ENCODE data around the gene ZNF215. TPM values are rescaled to one million over a fixed set of nuclear protein-coding genes. Genes with fewer than 3 reads are reported as not detected.
"Not testable (repeated sequence)": the region's sequence is repeated elsewhere in the genome, so short reads cannot be mapped to it uniquely, and the experiment has no call there.

ZNF215 gene
- 1 to 10 TPM in 1 of 3 donors, under 1 TPM in 2; 0.48 to 2.8 (median 0.90) TPM for polyA plus RNA-seq

DNA sequence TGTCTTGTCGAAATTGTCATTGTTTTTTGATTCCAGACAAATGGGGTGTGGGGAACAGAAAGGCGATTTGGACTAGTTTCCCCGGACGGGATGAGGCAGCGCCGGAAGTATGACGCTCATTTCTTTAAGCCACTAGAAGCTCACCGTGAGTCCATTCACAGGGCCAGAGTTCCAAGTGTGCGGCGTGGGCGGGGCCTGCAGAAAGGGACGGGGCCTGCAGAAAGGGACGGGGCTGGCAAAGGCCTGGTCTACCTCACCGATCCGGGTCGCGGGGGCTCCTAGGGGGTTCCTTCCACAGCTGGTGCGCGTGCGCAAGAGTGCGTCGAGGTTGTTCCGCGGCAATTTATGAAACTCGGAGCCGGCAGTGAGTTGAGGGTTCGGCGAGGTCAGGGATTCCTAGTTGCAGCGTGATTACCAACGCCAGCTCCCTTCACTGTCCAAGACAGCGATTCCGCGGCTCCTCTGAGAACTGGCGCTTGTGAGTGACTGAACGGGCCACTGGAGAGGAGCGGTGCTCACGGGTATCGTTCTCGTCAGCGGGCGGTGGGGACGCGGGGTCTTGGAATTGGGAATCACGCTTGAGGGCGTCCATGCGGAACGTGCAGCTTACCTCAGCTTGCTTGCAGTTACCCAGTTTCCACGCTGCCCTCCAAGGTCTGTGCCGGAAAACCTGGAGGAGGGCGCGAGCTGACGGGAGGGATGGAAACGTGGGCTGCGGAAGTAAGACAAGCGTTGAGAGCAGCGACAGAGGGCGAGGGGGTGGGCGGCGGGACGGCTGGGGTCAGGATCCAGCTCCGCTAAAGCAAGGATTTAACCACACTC, at the start of gene ZNF215:
Gene ZNF215, plus strand, starts transcription at position 219 of the 822 bp plus-strand sequence. CDS start 5,847 bp downstream, outside the sequence.
- H3K27ac ChIP-seq (ENCODE audit: low read depth, low read length) = no peak within 1 kb of the TSS
- WGBS, 3 donors = 1 to 2% (median 2%) methylated on average over 61 of the region's 61 CpGs

DNA sequence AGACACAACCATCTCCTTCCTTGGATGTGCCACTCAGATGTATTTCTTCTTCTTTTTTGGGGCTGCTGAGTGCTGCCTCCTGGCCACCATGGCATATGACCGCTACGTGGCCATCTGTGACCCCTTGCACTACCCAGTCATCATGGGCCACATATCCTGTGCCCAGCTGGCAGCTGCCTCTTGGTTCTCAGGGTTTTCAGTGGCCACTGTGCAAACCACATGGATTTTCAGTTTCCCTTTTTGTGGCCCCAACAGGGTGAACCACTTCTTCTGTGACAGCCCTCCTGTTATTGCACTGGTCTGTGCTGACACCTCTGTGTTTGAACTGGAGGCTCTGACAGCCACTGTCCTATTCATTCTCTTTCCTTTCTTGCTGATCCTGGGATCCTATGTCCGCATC, 49.3 kb upstream of the ZNF215 start:
- WGBS, 3 donors = 74 to 93% (median 87%) methylated on average over 3 of the region's 3 CpGs

DNA sequence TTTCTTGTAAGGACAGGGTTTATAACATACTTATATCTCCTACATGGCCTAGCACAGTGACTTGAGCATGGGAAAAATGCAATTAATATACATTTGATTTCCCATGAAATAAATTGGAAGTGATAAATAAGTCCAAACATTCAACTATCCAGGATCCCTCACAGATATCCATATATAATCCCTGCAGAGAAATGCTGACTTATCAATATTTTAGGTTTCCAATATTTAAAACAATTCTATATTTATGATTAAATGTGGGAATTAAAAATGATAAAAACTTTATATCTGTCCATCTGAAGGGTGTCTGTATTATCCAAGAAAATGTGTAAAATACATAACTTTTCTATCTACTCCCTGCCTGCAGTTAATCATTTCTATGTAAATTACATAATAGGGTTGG, 43.5 kb upstream of the ZNF215 start:
- no peak overlapping the region for H3K27ac ChIP-seq (ENCODE audit: low read depth, low read length)

More for the DNA sequence above, 49.3 kb upstream of the ZNF215 start:
- H3K27ac ChIP-seq (ENCODE audit: low read depth, low read length) = no peak overlapping the region

DNA sequence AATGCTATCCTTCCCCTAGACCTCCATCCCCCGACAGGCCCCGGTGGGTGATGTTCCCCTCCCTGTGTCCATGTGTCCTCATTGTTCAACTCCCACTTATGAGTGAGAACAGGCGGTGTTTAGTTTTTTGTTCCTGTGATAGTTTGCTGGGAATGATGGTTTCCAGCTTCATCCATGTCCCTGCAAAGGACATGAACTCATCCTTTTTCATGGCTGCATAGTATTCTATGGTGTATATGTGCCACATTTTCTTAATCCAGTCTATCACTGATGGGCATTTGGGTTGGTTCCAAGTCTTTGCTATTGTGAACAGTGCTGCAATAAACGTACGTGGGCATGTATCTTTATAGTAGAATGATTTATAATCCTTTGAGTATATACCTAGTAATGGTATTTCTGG, 38.5 kb upstream of the ZNF215 start:
- WGBS, 3 donors = 84 to 95% (median 90%) methylated on average over 5 of the region's 5 CpGs
- not testable (repeated sequence) for H3K27ac ChIP-seq (ENCODE audit: low read depth, low read length)

DNA sequence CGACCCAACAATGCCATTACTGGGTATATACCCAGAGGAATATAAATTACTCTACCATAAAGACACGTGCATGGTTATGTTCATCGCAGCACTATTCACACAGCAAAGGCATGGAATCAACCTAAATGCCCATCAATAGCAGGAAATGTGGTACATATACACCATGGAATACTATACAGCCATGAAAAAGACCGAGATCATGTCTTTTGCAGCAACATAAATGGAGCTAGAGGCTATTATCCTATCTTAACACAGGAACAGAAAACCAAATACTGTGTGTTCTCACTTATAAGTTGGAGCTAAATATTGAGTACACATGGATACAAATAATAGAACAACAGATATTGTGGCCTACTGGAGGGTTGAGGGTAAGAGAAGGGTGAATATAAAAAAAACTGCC, 37.4 kb upstream of the ZNF215 start:
- WGBS, 3 donors = 85 to 87% (median 86%) methylated on average over 4 of the region's 4 CpGs
- H3K27ac ChIP-seq (ENCODE audit: low read depth, low read length) = no peak overlapping the region

DNA sequence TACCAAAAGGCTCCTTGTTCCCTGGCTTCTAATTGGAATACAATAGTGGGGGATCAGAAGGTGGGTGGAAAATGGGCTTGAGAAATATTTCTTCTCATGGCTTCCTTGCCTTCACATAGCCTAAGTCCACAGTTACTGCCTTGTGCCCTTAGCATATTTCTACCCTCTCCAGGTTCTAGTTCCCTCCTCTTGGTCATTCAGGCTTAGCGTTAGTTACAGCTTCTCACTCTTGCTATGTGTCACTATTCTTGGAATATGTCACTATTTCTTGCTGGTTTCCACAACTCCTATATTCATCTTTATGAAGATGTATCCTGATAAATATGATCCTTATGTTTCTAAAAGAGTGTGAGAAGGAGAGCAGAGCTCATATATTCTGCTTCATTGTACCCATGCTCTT, 36.4 kb upstream of the ZNF215 start:
- no peak overlapping the region for H3K27ac ChIP-seq (ENCODE audit: low read depth, low read length)
- 79 to 86% (median 79%) methylated on average over 1 of the region's 1 CpG for WGBS, 3 donors

DNA sequence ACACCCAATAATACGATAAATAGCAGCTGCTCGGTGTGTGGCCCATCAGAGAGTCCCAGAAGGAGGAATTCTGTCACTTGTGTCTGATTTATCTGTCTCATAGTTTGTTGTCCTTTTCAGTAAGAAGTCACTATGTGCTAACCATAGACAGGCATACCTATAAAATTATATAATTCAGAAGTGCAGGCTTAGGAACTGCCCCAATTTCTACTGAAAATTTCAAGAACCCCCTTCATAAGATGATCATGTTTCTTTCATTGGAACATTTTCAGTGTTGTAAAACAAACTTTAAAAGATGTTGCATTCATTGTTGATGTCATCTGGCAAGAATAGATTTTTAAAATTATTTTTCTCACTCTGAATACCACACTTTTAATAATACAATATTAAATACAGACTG, 33.8 kb upstream of the ZNF215 start, which contains the start of gene OR2D2:
Gene OR2D2, minus strand, starts transcription at position 101 of the 400 bp plus-strand sequence. Its CDS starts 0 bp downstream, at position 101.
- no peak within 1 kb of the TSS for H3K27ac ChIP-seq (ENCODE audit: low read depth, low read length)
- 78 to 87% (median 79%) methylated on average over 2 of the region's 2 CpGs for WGBS, 3 donors

DNA sequence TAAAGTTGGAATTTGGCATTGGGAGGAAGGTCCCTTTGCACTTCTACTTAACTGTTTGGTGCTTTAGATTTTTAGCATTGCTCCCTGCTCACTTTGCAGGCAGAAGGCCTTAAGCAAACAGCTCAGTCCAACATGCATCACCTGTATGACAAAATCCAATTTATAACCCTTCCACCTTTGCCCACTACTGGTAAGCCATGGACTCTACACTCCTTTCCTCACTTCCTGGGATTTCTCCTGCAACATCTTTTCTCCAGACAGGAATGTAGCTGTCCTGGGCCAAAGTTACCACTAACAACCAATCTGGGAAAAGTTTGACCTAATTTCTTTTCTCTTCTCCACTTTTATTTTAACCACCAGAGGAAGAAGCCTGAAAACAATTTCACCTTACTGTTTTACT, 32.1 kb upstream of the ZNF215 start:
- no peak overlapping the region for H3K27ac ChIP-seq (ENCODE audit: low read depth, low read length)

DNA sequence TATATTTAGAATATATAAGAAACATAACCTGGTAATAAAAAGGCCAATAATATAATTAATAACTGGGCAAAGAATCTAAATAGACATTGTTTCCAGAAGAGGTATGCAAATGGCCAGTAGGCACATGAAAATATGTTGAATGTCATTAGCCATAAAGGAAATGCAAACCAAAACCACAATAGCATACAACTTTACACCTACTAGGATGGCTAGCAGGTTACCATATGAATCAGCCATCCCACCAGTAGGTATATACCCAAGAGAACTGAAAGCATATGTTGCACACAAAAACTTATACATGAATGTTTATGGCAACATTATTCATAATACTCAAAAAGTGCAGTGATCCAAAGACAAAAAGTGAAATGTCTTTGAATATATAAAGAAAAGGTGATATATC, 31.2 kb upstream of the ZNF215 start:
- H3K27ac ChIP-seq (ENCODE audit: low read depth, low read length) = no peak overlapping the region

DNA sequence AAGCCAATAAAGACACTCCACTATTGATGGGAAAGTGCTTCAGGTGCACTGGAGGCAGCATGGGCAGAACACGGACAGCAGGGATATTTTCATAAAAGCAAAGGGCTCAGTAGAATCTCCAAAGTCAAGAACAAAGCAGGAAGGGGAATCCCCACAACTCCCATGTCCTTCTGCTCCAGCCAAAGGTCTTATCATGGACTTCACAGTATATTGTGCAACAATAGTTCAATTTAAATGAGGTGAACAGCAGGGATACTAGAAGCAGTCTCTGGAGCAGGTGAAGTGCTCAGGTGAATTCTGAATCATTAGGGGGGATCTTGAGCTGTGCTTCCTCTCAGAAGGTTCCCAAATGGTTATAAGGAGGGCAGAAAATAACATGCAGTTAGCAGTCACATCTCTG, 27.3 kb upstream of the ZNF215 start:
- no peak overlapping the region for H3K27ac ChIP-seq (ENCODE audit: low read depth, low read length)
- WGBS, 3 donors = 56 to 67% (median 67%) methylated on average over 1 of the region's 1 CpG

DNA sequence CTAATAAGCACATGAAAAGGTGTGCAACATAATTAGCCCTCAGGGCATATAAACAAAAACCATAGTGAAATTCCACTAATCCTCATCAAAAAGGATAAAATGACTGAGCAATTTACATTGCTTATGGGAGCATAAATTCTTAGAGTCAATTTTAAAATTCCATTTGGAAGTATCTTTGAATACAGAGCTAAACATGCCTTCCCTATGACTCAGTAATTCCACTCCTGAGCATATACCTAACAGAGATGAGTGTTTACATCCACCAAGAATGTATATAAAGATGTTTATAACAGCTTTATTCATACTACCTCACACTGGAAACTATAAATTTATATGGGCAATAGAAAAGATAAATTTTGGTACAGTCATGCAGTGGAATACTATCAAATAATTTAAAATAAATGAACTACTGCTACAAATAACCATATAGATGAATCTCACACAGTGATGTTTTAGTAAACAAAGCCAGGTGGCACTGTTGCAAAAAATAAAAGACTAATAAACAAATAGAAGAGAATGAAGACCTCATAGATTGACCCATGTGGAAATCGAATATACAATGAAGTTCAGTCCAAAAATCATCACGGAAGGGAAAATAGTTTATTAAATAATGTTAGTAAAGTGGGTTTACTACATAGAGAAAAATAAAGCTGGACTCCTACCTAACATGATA, 25.8 kb upstream of the ZNF215 start:
- WGBS, 3 donors = 54 to 72% (median 65%) methylated on average over 2 of the region's 2 CpGs
- H3K27ac ChIP-seq (ENCODE audit: low read depth, low read length) = no peak overlapping the region

DNA sequence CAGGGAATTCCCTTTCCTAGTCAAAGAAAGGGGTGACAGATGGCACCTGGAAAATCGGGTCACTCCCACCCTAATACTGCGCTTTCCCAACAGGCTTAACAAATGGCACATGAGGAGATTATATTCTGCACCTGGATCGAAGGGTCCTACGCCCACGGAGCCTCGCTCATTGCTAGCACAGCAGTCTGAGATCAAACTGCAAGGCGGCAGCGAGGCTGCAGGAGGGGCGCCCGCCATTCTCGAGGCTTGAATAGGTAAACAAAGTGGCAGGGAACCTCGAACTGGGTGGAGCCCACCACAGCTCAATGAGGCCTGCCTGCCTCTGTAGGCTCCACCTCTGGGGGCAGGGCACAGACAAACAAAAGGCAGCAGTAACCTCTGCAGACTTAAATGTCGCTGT, 21.4 kb upstream of the ZNF215 start:
- H3K27ac ChIP-seq (ENCODE audit: low read depth, low read length) = not testable (repeated sequence)
- 84 to 88% (median 86%) methylated on average over 13 of the region's 13 CpGs for WGBS, 3 donors

DNA sequence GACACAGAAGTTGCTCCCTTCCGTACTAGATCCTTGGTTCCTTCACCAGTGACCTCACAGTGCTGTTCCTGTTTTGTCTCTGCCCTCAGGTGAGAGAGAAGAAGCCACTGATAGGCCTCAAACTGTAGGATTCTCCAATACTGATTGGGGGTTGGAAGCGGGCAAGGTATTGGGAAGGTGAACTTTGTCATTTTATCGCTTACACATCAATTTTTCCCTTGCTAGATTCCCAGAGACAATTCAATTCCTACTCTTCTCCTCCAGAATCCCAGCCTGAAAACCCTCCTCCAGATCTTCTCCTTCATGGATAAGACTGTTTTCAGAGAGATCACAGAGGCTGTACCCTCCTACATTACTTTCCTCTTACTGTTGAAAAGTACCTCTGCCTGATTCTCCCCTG, 14.8 kb upstream of the ZNF215 start:
- WGBS, 3 donors = 83 to 93% (median 91%) methylated on average over 3 of the region's 3 CpGs
- H3K27ac ChIP-seq (ENCODE audit: low read depth, low read length) = no peak overlapping the region

DNA sequence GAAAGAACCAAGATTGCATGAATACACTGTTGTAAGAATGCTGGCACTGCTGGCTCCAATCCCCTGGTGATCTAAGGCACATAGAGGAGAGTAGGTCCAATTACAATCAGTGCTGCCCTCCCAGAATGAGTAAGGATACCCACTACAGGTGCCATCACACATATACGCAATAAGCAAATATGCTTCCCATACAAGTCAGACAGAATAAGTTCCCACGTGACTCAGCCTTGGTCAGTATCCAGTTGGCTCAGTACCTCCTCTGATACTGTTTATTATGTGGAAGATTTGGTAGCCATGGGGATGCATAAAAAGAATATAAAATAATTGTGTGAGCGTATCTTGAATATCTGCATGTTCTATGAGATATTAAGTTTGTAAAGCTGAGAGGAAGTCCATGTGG, 14.3 kb upstream of the ZNF215 start:
- WGBS, 3 donors = 45 to 63% (median 53%) methylated on average over 3 of the region's 3 CpGs
- H3K27ac ChIP-seq (ENCODE audit: low read depth, low read length) = no peak overlapping the region

DNA sequence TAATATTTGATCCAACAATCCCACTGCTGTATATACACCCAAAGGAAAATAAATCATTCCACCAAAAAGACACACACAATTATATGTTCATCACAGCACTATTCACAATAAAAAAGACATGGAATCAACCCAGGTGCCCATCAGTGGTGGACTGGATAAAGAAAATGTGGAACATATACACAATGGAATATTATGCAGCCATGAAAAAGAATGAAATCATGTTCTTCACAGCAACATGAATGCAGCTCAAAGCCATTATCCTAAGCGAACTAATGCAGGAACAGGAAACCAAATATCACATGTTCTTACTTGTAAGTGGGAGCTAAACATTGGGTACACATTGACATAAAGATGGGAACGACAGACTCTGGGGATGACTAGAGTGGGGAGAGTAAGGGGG, 6.5 kb upstream of the ZNF215 start:
- WGBS, 3 donors = 37 to 56% (median 52%) methylated on average over 2 of the region's 2 CpGs
- no peak overlapping the region for H3K27ac ChIP-seq (ENCODE audit: low read depth, low read length)

DNA sequence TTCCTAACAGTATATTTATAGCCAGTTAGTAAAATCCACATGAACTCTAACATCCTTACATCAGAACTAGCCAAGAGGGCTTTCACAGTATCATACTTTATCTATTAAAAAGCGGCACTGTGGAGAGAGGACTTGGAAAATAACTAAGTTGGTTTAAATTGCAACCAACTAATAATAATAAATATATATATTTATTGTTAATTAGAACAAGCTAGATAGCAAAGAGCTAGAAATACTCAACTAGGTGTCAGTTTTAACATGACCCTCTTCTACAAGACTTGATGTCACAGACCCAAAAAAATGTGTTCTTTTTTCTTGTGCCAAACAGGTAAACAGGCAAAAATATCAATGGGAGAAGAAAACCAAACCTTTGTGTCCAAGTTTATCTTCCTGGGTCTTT, 5.5 kb upstream of the ZNF215 start, which contains the start of gene OR2D3:
Gene OR2D3, plus strand, starts transcription at position 301 of the 400 bp plus-strand sequence. Its CDS starts 0 bp downstream, at position 301.
- no peak within 1 kb of the TSS for H3K27ac ChIP-seq (ENCODE audit: low read depth, low read length)
- WGBS, 3 donors = 84 to 97% (median 95%) methylated on average over 1 of the region's 1 CpG

DNA sequence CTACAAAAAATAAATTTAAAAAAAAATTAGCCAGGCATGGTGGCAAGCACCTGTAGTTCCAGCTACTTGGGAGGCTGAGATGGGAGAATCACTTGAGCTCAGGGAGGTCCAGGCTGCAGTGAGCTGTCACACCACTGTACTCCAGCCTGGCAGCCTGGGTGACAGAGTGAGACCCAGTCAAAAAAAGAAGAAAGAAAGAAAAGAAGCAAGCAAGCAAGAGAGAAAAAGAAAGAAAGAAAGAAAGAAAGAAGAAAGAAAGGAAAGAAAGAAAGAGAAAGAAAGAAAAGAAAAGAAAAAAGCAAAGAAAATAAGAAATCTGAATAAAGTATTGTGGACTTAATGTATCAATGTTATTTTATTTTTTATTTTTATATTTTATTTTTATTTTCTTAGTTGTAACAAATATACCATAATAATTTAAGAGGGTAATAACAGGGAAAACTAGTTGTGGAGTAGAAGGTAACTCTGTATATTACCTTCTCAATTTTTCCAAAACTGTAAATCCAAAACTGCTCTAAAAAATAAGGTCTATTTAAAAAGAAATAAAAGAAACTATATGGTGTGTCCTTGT, 1.1 kb upstream of the ZNF215 start:
- H3K27ac ChIP-seq (ENCODE audit: low read depth, low read length) = no peak overlapping the region

DNA sequence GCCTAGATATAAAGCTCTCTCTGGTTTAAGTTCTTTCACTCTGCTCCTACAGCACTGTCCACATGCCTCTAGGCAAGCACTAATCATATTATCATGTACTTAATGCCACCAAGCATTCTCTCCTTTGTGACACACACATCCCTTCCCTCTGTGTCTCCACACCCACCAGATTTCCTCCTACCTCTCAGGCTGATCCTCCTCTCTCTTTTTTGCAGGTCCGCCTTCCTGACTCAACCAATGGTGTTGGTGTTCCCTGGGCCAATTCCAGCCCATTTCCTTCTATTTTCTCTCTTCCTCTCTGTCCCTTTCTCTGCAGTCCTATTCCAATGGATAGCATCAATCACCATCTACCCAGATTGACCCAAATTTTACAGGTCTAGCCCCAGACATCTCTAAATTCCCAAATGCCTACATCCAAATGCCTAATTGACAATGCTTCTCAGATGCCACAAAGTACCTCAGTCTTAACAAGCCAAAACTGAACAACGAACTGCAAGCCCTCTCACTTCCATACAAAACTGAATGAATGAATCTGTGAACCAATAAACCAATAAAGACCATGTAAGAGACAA, 504 bp upstream of the ZNF215 start:
- WGBS, 3 donors = 48 to 69% (median 61%) methylated on average over 2 of the region's 2 CpGs
- no peak overlapping the region for H3K27ac ChIP-seq (ENCODE audit: low read depth, low read length)

DNA sequence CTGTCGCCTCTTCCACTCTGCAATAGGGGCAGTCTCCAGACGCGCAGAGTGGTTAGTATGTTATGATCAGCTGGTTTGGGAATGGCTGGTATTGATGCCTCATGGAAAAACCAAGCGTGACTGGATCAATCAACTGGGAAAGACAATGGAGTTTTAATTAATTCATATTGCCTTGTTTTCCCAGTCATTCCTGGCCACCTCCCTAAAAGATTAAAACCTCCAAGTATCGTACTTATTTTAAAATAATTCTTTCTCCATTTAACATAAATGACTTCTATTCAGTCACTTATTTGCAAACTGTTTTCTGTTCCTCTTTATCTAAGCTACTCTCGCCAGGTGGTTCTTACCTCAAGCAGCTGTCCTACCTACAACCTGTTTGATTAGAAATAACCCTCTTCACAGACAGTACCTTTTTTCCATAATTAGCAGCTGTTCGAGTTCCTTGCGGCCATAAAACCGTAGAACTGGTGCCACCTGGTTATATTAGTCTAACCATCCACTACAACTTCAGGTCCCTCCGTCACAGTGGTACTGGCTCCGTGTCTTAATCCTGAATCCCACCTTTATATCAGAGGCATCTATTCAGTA, 898 bp downstream of the ZNF215 start:
- WGBS, 3 donors = 13 to 22% (median 16%) methylated on average over 11 of the region's 11 CpGs
- H3K27ac ChIP-seq (ENCODE audit: low read depth, low read length) = no peak overlapping the region

All from adipose tissue (tissue), 3 donors.